Karpas-422 (cell line): ENCODE measurements around the gene KCNIP2. TPM values are rescaled to one million over a fixed set of nuclear protein-coding genes. Genes with fewer than 3 reads are reported as not detected.

ENCODE experiments used
- DNase-seq: peaks from one replicate; pipeline ENCODE4 v3.0.0-alpha.2; 2015
- H2AFZ ChIP-seq: fragments of 200-600 bp; sonication (generic); 2 replicates; pipeline ENCODE4 v1.6.1; 2014; ENCODE audit warnings: antibody characterized with exemption, low read length, mixed read lengths
- H3K27ac ChIP-seq: fragments of 200-600 bp; sonication (generic); 2 replicates; pipeline ENCODE4 v1.5.1; 2014; ENCODE audit warnings: mild to moderate bottlenecking, low read length, moderate library complexity
- H3K27me3 ChIP-seq: fragments of 200-600 bp; sonication (generic); 2 replicates; pipeline ENCODE4 v1.6.1; 2014; ENCODE audit warnings: low read length, mixed read lengths
- H3K36me3 ChIP-seq: fragments of 200-600 bp; sonication (generic); 2 replicates; pipeline ENCODE4 v1.6.1; 2014; ENCODE audit warnings: low read length, mixed read lengths; ENCODE audit not compliant: insufficient read depth
- H3K4me1 ChIP-seq: fragments of 200-600 bp; sonication (generic); 2 replicates; pipeline ENCODE4 v1.6.1; 2014; ENCODE audit warnings: mild to moderate bottlenecking, low read length, mixed read lengths
- H3K4me2 ChIP-seq: fragments of 200-600 bp; sonication (generic); 2 replicates; pipeline ENCODE4 v1.6.1; 2014; ENCODE audit warnings: low read length, low read depth, mild to moderate bottlenecking; ENCODE audit not compliant: poor library complexity, severe bottlenecking
- H3K4me3 ChIP-seq: fragments of 200-600 bp; sonication (generic); 2 replicates; pipeline ENCODE4 v1.5.1; 2014; ENCODE audit warnings: mild to moderate bottlenecking, antibody characterized with exemption, low read length, mixed read lengths
- H3K79me2 ChIP-seq: fragments of 200-600 bp; sonication (generic); 2 replicates; pipeline ENCODE4 v1.6.1; 2014; ENCODE audit warnings: mild to moderate bottlenecking, low read length, mixed read lengths
- H3K9ac ChIP-seq: fragments of 200-600 bp; sonication (generic); 2 replicates; pipeline ENCODE4 v1.6.0; 2014; ENCODE audit warnings: low read length
- H3K9me2 ChIP-seq: fragments of 200-600 bp; sonication (generic), shearing (Covaris generic); replicated peaks from 2 replicates; pipeline ENCODE4 v1.6.0; 2014; ENCODE audit warnings: mild to moderate bottlenecking, low read length, moderate library complexity; ENCODE audit not compliant: insufficient read depth
- H3K9me3 ChIP-seq: fragments of 300-700, 200-600 bp; sonication (generic); 2 replicates; pipeline ENCODE4 v1.6.1; 2014; ENCODE audit warnings: low read length, mixed read lengths
- H4K20me1 ChIP-seq: fragments of 200-600 bp; sonication (generic); 2 replicates; pipeline ENCODE4 v1.6.1; 2014; ENCODE audit warnings: mild to moderate bottlenecking, antibody characterized with exemption, low read length, low read depth; ENCODE audit not compliant: insufficient read depth
- total RNA-seq: library from RNA; depleted of rRNA; stranded (reverse); fragments of >200 nt; shearing (Covaris generic); gene quantifications from 2 replicates; pipeline ENCODE4 v1.2.3, GENCODE V29; 2014; ENCODE audit warnings: low replicate concordance

The KCNIP2 gene
- total RNA-seq, 1 experiment from 2014 or later, result 2.4 TPM

GRCh38 chr10:101858723-101859500, 15.3 kb upstream of the KCNIP2 start:
- Histone ChIP-seq H3K9ac (no peak overlapping the region), H3K9me2 (no peaks in the 10 kb centered on the region)
- peak; percentile 7 for DNase-seq

GRCh38 chr10:101857802-101858476, 14.3 kb upstream of the KCNIP2 start:
- no peaks in the 10 kb centered on the region for H3K9me3 ChIP-seq
- H3K9me2 ChIP-seq, result no peaks in the 10 kb centered on the region
- H3K27ac ChIP-seq, result no peak overlapping the region
- peaks cover 13% of the 10 kb centered on the region for H3K4me1 ChIP-seq
- no peak overlapping the region for H2AFZ ChIP-seq
- H3K27me3 ChIP-seq, result no peaks in the 10 kb centered on the region
- H3K9ac ChIP-seq, result no peak overlapping the region
- no peak for DNase-seq
- H3K4me3 ChIP-seq, result no peak overlapping the region
- no peaks in the 10 kb centered on the region for H4K20me1 ChIP-seq
- no peak overlapping the region for H3K4me2 ChIP-seq
- no peaks in the 10 kb centered on the region for H3K36me3 ChIP-seq
- no peaks in the 10 kb centered on the region for H3K79me2 ChIP-seq

More at GRCh38 chr10:101858723-101859500, 15.3 kb upstream of the KCNIP2 start:
- Histone ChIP-seq H3K36me3 (no peaks in the 10 kb centered on the region), H2AFZ (no peak overlapping the region), H3K27me3 (no peaks in the 10 kb centered on the region), H3K9me3 (no peaks in the 10 kb centered on the region), H3K4me3 (no peak overlapping the region), H4K20me1 (no peaks in the 10 kb centered on the region), H3K4me2 (no peak overlapping the region), H3K27ac (peak overlapping the region; percentile 11), H3K79me2 (no peaks in the 10 kb centered on the region), H3K4me1 (peaks cover 13% of the 10 kb centered on the region)

- Histone ChIP-seq H3K9me2 (no peaks in the 10 kb centered on the region), H3K4me1 (peaks cover 13% of the 10 kb centered on the region), H3K9me3 (no peaks in the 10 kb centered on the region), H3K36me3 (no peaks in the 10 kb centered on the region), H3K27me3 (no peaks in the 10 kb centered on the region), H4K20me1 (no peaks in the 10 kb centered on the region), H3K27ac (no peak overlapping the region), H3K4me2 (no peak overlapping the region), H3K4me3 (no peak overlapping the region), H3K79me2 (no peaks in the 10 kb centered on the region), H2AFZ (no peak overlapping the region), H3K9ac (no peak overlapping the region)
- DNase-seq, result no peak
These were observed 13.0 kb upstream of the KCNIP2 start for GRCh38 chr10:101856626-101857025.

- no peaks in the 10 kb centered on the region for H4K20me1 ChIP-seq
- no peaks in the 10 kb centered on the region for H3K36me3 ChIP-seq
- no peaks in the 10 kb centered on the region for H3K9me3 ChIP-seq
- no peak overlapping the region for H3K4me2 ChIP-seq
- no peak for DNase-seq
- no peaks in the 10 kb centered on the region for H3K4me1 ChIP-seq
- no peaks in the 10 kb centered on the region for H3K27me3 ChIP-seq
- H3K27ac ChIP-seq, result no peak overlapping the region
- no peaks in the 10 kb centered on the region for H3K9me2 ChIP-seq
- no peak overlapping the region for H3K4me3 ChIP-seq
- no peak overlapping the region for H2AFZ ChIP-seq
- no peaks in the 10 kb centered on the region for H3K79me2 ChIP-seq
- H3K9ac ChIP-seq, result no peak overlapping the region
These were observed 8.0 kb upstream of the KCNIP2 start for GRCh38 chr10:101851411-101852116.

- Histone ChIP-seq H3K4me3 (no peak overlapping the region), H2AFZ (no peak overlapping the region), H3K27ac (no peak overlapping the region), H3K27me3 (no peaks in the 10 kb centered on the region), H3K79me2 (no peaks in the 10 kb centered on the region), H3K36me3 (no peaks in the 10 kb centered on the region), H4K20me1 (no peaks in the 10 kb centered on the region), H3K9ac (no peak overlapping the region), H3K4me2 (no peak overlapping the region), H3K9me3 (no peaks in the 10 kb centered on the region), H3K4me1 (no peaks in the 10 kb centered on the region), H3K9me2 (no peaks in the 10 kb centered on the region)
- no peak for DNase-seq
These were observed 7.1 kb upstream of the KCNIP2 start for GRCh38 chr10:101850749-101851148.

GRCh38 chr10:101848894-101849351, 5.3 kb upstream of the KCNIP2 start:
- H3K9ac ChIP-seq, result no peak overlapping the region
- H3K27ac ChIP-seq, result no peak overlapping the region
- H3K4me2 ChIP-seq, result no peak overlapping the region
- H4K20me1 ChIP-seq, result no peaks in the 10 kb centered on the region
- H3K4me1 ChIP-seq, result peaks cover 6% of the 10 kb centered on the region
- H3K27me3 ChIP-seq, result no peaks in the 10 kb centered on the region
- no peak for DNase-seq
- no peaks in the 10 kb centered on the region for H3K9me3 ChIP-seq
- no peaks in the 10 kb centered on the region for H3K79me2 ChIP-seq
- no peak overlapping the region for H2AFZ ChIP-seq
- no peaks in the 10 kb centered on the region for H3K36me3 ChIP-seq
- H3K4me3 ChIP-seq, result no peak overlapping the region
- no peaks in the 10 kb centered on the region for H3K9me2 ChIP-seq

- H3K4me3 ChIP-seq, result no peak overlapping the region
- H3K4me2 ChIP-seq, result no peak overlapping the region
- H3K9ac ChIP-seq, result no peak overlapping the region
These were observed 4.8 kb upstream of the KCNIP2 start for GRCh38 chr10:101848408-101848807.

GRCh38 chr10:101845893-101846292, 2.3 kb upstream of the KCNIP2 start:
- H3K9ac ChIP-seq, result no peak overlapping the region
- no peaks in the 10 kb centered on the region for H3K27me3 ChIP-seq
- H3K9me2 ChIP-seq, result no peaks in the 10 kb centered on the region
- no peak for DNase-seq
- H4K20me1 ChIP-seq, result peaks cover 7% of the 10 kb centered on the region; the same call in 1 of the 2 replicates
- no peak overlapping the region for H3K27ac ChIP-seq
- peaks cover 19% of the 10 kb centered on the region for H3K4me1 ChIP-seq
- no peaks in the 10 kb centered on the region for H3K79me2 ChIP-seq
- no peaks in the 10 kb centered on the region for H3K36me3 ChIP-seq
- no peaks in the 10 kb centered on the region for H3K9me3 ChIP-seq
- H2AFZ ChIP-seq, result no peak overlapping the region
- no peak overlapping the region for H3K4me2 ChIP-seq
- H3K4me3 ChIP-seq, result no peak overlapping the region

More at GRCh38 chr10:101848408-101848807, 4.8 kb upstream of the KCNIP2 start:
- Histone ChIP-seq H2AFZ (no peak overlapping the region), H4K20me1 (no peaks in the 10 kb centered on the region), H3K9me3 (no peaks in the 10 kb centered on the region), H3K27me3 (no peaks in the 10 kb centered on the region), H3K27ac (no peak overlapping the region), H3K36me3 (no peaks in the 10 kb centered on the region), H3K79me2 (no peaks in the 10 kb centered on the region), H3K9me2 (no peaks in the 10 kb centered on the region), H3K4me1 (peaks cover 6% of the 10 kb centered on the region)
- DNase-seq, result no peak
